WI38 (cell line): Measurements from ENCODE around the gene SPHK1.

Source experiments
- H3K4me3 ChIP-seq: 2 replicates; pipeline ENCODE4 v1.5.1; 2011; ENCODE audit warnings: low read depth, mild to moderate bottlenecking, control low read depth, low read length
- CTCF ChIP-seq: IDR thresholded peaks from 2 replicates; pipeline ENCODE4 v1.5.1; 2012; ENCODE audit warnings: low read depth, mild to moderate bottlenecking, control low read depth, low read length

SPHK1 gene

GRCh38 chr17:76371656-76372628 is 12.5 kb upstream of the SPHK1 start:
- TF ChIP-seq CTCF = no peak
- H3K4me3 ChIP-seq = no peak overlapping the region

- H3K4me3 ChIP-seq = no peak overlapping the region
- no peak for TF ChIP-seq CTCF
Observed at GRCh38 chr17:76376318-76377133, 7.9 kb upstream of the SPHK1 start.

GRCh38 chr17:76378548-76379274 is 5.7 kb upstream of the SPHK1 start:
- no peak for TF ChIP-seq CTCF
- H3K4me3 ChIP-seq = no peak overlapping the region

GRCh38 chr17:76379275-76379641 is 5.2 kb upstream of the SPHK1 start:
- TF ChIP-seq CTCF = no peak
- no peak overlapping the region for H3K4me3 ChIP-seq

- no peak overlapping the region for H3K4me3 ChIP-seq
- no peak for TF ChIP-seq CTCF
Observed at GRCh38 chr17:76379646-76380376, 4.6 kb upstream of the SPHK1 start.

- H3K4me3 ChIP-seq = no peak overlapping the region
Observed at GRCh38 chr17:76381633-76382350, 2.6 kb upstream of the SPHK1 start.

More at GRCh38 chr17:76381633-76382350, 2.6 kb upstream of the SPHK1 start:
- TF ChIP-seq CTCF = no peak
